ENCODE data around the gene CCDC33. TPM values are rescaled to one million over a fixed set of nuclear protein-coding genes. Genes with fewer than 3 reads are reported as not detected.

Gene CCDC33
- total RNA-seq, 4 donors from 2014 or later: not detected

DNA sequence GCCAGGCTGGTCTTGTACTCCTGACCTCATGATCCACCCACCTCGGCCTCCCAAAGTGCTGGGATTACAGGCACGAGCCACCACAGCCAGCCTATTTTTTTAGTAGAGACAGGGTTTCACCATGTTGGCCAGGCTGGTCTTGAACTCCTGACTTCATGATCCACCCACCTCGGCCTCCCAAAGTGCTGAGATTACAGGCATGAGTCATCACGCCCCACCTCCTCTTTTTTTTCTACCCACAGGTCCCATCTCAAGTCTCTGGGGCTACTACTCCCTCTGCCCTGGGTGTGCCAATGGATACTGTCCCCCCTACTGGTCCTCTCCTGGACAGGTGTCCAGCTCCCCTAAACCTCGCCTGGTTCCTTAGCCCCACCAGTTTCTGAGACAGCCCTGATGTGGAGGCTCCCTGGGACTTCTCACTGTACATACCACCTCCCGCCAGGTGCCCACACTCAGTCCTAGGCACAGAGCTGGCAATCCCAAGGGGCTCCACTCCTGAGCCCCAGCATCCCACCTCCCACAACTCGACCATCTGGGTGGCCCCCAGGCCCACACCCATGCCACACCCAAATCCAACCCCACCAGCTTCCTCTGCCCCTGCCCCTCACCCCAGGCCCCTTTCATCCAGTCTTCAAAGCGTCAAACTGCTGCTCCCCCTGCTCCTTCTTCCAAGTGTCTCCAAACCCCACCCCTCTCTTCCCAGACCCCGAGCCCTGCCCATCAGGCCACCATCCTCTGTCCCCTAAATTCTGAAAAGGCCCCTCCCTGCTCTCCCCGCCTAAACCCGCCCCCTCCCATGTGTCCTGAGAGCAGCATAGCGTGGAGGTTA is 144.4 kb downstream of the CCDC33 start:
- Histone ChIP-seq H3K36me3 (no peaks in the 10 kb centered on the region), H3K27me3 (peaks cover 0 to 18% (median 0%) of the 10 kb centered on the region in 4 donors), H3K27ac (replicated peaks in 1 of 4) (no peak overlapping the region), H3K9me3 (no peaks in the 10 kb centered on the region), H3K4me3 (no peak overlapping the region), H3K4me1 (peaks cover 0 to 14% (median 10%) of the 10 kb centered on the region in 4 donors)
- TF ChIP-seq POLR2AphosphoS5 (IDR thresholded peaks at IDR 0.05) (no peak), POLR2A (IDR thresholded peaks at IDR 0.05; ENCODE audit: low read depth) (no peak)
- TF ChIP-seq, protein P1, sequence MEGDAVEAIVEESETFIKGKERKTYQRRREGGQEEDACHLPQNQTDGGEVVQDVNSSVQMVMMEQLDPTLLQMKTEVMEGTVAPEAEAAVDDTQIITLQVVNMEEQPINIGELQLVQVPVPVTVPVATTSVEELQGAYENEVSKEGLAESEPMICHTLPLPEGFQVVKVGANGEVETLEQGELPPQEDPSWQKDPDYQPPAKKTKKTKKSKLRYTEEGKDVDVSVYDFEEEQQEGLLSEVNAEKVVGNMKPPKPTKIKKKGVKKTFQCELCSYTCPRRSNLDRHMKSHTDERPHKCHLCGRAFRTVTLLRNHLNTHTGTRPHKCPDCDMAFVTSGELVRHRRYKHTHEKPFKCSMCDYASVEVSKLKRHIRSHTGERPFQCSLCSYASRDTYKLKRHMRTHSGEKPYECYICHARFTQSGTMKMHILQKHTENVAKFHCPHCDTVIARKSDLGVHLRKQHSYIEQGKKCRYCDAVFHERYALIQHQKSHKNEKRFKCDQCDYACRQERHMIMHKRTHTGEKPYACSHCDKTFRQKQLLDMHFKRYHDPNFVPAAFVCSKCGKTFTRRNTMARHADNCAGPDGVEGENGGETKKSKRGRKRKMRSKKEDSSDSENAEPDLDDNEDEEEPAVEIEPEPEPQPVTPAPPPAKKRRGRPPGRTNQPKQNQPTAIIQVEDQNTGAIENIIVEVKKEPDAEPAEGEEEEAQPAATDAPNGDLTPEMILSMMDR (IDR thresholded peaks at IDR 0.05): no peak
- no peak for DNase-seq (ENCODE audit: extremely low spot score)
- intact Hi-C loops (cut with DNase I): no loop called here
- WGBS: 77% methylated on average over 12 of the region's 12 CpGs

DNA sequence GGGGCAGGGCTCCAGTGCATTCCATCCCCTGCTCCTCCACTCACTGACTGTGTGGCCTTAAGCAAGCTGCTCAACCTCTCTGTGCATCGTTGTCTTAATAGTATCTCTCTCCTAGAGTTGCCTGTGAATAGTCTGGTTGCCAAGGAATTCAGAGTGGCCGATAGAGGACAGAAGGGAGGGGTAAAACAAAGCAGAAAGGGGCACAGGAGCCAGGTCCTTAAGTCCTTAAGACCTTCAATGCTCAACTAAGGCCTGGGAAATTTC is 145.0 kb downstream of the CCDC33 start:
- TF ChIP-seq POLR2AphosphoS5 (IDR thresholded peaks at IDR 0.05) (no peak), POLR2A (IDR thresholded peaks at IDR 0.05; ENCODE audit: low read depth) (no peak), EP300 (IDR thresholded peaks at IDR 0.05) (no peak)
- TF ChIP-seq, protein P1 (IDR thresholded peaks at IDR 0.05): no peak
- H3K4me1 ChIP-seq: peaks cover 0 to 19% (median 14%) of the 10 kb centered on the region in 4 donors
- H3K9me3 ChIP-seq: no peaks in the 10 kb centered on the region
- WGBS: 89% methylated on average over 1 of the region's 2 CpGs
- H3K27ac ChIP-seq (replicated peaks in 1 of 4): no peak overlapping the region
- peaks cover 0 to 18% (median 0%) of the 10 kb centered on the region in 4 donors for H3K27me3 ChIP-seq
- intact Hi-C loops (cut with DNase I): no loop called here
- H3K4me3 ChIP-seq: no peak overlapping the region
- H3K36me3 ChIP-seq: no peaks in the 10 kb centered on the region
- DNase-seq (ENCODE audit: extremely low spot score): no peak

DNA sequence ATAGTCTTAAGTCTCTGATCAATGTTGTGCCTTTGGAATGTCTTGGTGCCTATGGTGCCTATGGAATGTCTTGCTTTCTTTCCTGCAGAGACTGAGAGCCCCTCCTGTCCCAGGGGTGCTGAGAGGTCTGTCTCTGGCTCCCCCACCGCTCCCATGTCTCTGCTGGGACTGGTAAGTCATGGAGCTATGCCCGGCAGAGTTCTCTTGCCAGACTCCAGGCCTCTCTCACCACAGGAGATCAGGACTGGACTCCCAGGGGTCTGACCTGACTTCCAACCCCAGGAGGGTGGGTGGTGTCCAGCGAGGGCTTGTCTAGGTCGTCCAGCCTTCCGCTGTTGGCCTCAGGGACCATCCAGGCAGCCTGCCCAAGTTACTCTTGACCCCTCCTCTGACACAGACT is 145.4 kb downstream of the CCDC33 start:
- H3K36me3 ChIP-seq: no peaks in the 10 kb centered on the region
- WGBS: 60% methylated on average over 4 of the region's 5 CpGs
- H3K4me3 ChIP-seq: no peak overlapping the region
- peaks cover 0 to 19% (median 16%) of the 10 kb centered on the region in 4 donors for H3K4me1 ChIP-seq
- H3K27me3 ChIP-seq: peaks cover 0 to 18% (median 0%) of the 10 kb centered on the region in 4 donors
- intact Hi-C loops (cut with DNase I): no loop called here
- H3K9me3 ChIP-seq: no peaks in the 10 kb centered on the region
- H3K27ac ChIP-seq (replicated peaks in 1 of 4): no peak overlapping the region
- no peak for DNase-seq (ENCODE audit: extremely low spot score)
- TF ChIP-seq POLR2A (IDR thresholded peaks at IDR 0.05; ENCODE audit: low read depth) (no peak), POLR2AphosphoS5 (IDR thresholded peaks at IDR 0.05) (no peak), EP300 (IDR thresholded peaks at IDR 0.05) (no peak)
- TF ChIP-seq, protein P1 (IDR thresholded peaks at IDR 0.05): no peak

DNA sequence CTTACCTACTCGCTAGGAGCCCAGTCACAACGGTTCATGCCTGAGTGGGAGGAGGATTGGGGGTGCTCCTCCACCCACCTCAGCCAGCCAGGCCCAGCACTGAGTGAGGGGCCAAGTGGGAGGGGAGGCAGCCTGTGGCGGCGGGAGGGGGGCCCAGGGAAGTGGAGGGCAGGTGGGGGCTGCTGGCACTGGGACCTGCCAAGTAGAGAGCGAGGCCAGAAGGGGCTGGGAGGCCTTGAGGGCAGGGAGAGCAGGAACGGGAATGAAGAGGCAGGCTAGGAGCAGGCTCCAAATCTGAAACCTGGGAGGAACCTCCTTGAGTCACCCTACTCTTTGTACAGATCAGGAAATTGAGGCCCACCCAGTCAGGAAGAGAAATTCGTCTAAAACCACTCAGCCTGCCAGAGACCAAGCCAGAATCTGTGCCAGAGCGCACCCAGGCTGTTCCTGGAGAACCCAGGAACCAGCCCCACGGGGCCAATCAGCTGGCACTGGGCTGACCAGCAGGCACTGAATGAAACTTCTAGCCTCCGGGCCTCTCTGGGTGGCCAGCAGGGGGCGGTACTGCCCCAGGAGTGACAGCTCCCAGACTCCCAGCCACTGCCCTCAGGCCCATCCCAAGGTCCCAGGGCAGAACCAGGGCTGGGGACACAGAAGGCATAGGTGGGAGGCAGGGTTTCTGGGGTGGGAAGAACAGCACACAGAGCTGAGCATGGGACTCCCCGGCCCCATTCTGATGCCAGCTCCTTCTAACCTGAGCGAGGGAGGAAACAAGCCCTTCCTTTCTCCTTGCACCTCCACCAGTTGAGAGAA is 146.1 kb downstream of the CCDC33 start:
- intact Hi-C loops (cut with DNase I): loop anchor here (2.0 kb wide), 1 partner anchor 57 kb away; no protein-coding TSS in a partner anchor
- 60% methylated on average over 5 of the region's 13 CpGs for WGBS
- no peak overlapping the region for H3K27ac ChIP-seq (replicated peaks in 1 of 4)
- TF ChIP-seq POLR2AphosphoS5 (IDR thresholded peaks at IDR 0.05) (no peak), POLR2A (IDR thresholded peaks at IDR 0.05; ENCODE audit: low read depth) (no peak)
- TF ChIP-seq, protein P1 (IDR thresholded peaks at IDR 0.05): peak; percentile 79 to 87 (median 83)
- no peak for DNase-seq (ENCODE audit: extremely low spot score)
- H3K36me3 ChIP-seq: no peaks in the 10 kb centered on the region
- no peak overlapping the region for H3K4me3 ChIP-seq
- H3K9me3 ChIP-seq: no peaks in the 10 kb centered on the region
- peaks cover 0 to 18% (median 0%) of the 10 kb centered on the region in 4 donors for H3K27me3 ChIP-seq
- H3K4me1 ChIP-seq: peaks cover 0 to 19% (median 17%) of the 10 kb centered on the region in 4 donors
